Activated CD8-positive, alpha-beta T cell treated with anti-CD3 and anti-CD28 coated beads, Interleukin-2, amount 10 ng/mL, durations not matched to agents 7 days and 5 days (primary cell): ENCODE measurements around the gene FAM50B. TPM values are rescaled to one million over a fixed set of nuclear protein-coding genes. Genes with fewer than 3 reads are reported as not detected.
A peak's percentile ranks its signal among the peaks of the same experiment; 100 is the strongest.

Experiments used
- ATAC-seq: fragments of 150-1000 bp; cut with Tn5 transposase; one replicate; pipeline ENCODE4 v1.10.0; 2021; ENCODE audit warnings: moderate library complexity
- CTCF ChIA-PET: fragments of 350-600 bp; sonication (Branson Sonifier 250); formaldehyde crosslinking; loops from one replicate; lab custom pipeline; 2021; ENCODE audit warnings: antibody characterized with exemption; lab: Charles Lee
- POLR2A ChIA-PET: fragments of 350-600 bp; sonication (Branson Sonifier 250); formaldehyde crosslinking; loops from one replicate; lab custom pipeline; 2021; ENCODE audit warnings: antibody characterized with exemption; lab: Charles Lee
- DNase-seq: peaks from one replicate; pipeline ENCODE4 v3.0.0-alpha.2; 2020
- H3K27ac Mint-ChIP-seq: one replicate; pipeline ENCODE4 v1.8.0; 2021; ENCODE audit warnings: mild to moderate bottlenecking, mixed read lengths
- H3K27me3 Mint-ChIP-seq: one replicate; pipeline ENCODE4 v1.8.0; 2021; ENCODE audit warnings: low read depth, mixed read lengths
- H3K36me3 Mint-ChIP-seq: one replicate; pipeline ENCODE4 v1.8.0; 2021; ENCODE audit warnings: low read depth, mixed read lengths
- H3K4me1 Mint-ChIP-seq: one replicate; pipeline ENCODE4 v1.8.0; 2021; ENCODE audit warnings: low read depth, mixed read lengths
- H3K4me3 Mint-ChIP-seq: one replicate; pipeline ENCODE4 v1.8.0; 2021; ENCODE audit warnings: mild to moderate bottlenecking, mixed read lengths
- H3K9me3 Mint-ChIP-seq: one replicate; pipeline ENCODE4 v1.8.0; 2022; ENCODE audit warnings: mixed read lengths; ENCODE audit not compliant: insufficient read depth
- total RNA-seq, 2 experiments: library from RNA; stranded (reverse); gene quantifications; one replicate each; pipeline ENCODE4 v1.2.3, GENCODE V29; 2021

FAM50B gene
- 1 to 10 TPM; 7.6 to 8.6 TPM for total RNA-seq

- ATAC-seq (peak; percentile 98), DNase-seq (peak; percentile 94)
- Mint-ChIP-seq H3K36me3 (peaks cover 3% of the 10 kb centered on the region), H3K4me3 (peak within 1 kb of the TSS; percentile 71), H3K9me3 (no peaks in the 10 kb centered on the region), H3K27ac (peak within 1 kb of the TSS; percentile 78), H3K4me1 (peaks cover 17% of the 10 kb centered on the region), H3K27me3 (no peaks in the 10 kb centered on the region)
- CTCF ChIA-PET: interaction anchor here (0.6 to 5.7 kb wide), 46 partner anchors 8 to 361 kb away, joined by 3 to 42 read pairs (median 4); a partner anchor contains a TSS
- POLR2A ChIA-PET: interaction anchor here (0.6 to 0.7 kb wide), 3 partner anchors 103 to 1057 kb away, joined by 3 to 6 read pairs (median 4); no protein-coding TSS in a partner anchor
Observed at GRCh38 chr6:3848925-3849605, at the start of gene FAM50B. TSS of gene FAM50B (plus strand) at chr6:3849373. CDS start at chr6:3849812, 439 bp downstream.

GRCh38 chr6:3799719-3800118, 49.5 kb upstream of the FAM50B start:
- no peaks in the 10 kb centered on the region for H3K9me3 Mint-ChIP-seq
- no peaks in the 10 kb centered on the region for H3K4me1 Mint-ChIP-seq
- H3K27ac Mint-ChIP-seq: no peak overlapping the region
- ChIA-PET POLR2A (no interaction called here), CTCF (no interaction called here)
- no peaks in the 10 kb centered on the region for H3K36me3 Mint-ChIP-seq
- H3K4me3 Mint-ChIP-seq: no peak overlapping the region
- peaks cover 2% of the 10 kb centered on the region for H3K27me3 Mint-ChIP-seq
- DNase-seq: no peak
- no peak for ATAC-seq

- ChIA-PET CTCF (no interaction called here), POLR2A (interaction anchor here (0.7 kb wide), 1 partner anchor 355 kb away, joined by 6 read pairs; no protein-coding TSS in a partner anchor)
- Mint-ChIP-seq H3K4me1 (no peaks in the 10 kb centered on the region), H3K27ac (no peak overlapping the region), H3K27me3 (peaks cover 2% of the 10 kb centered on the region), H3K9me3 (no peaks in the 10 kb centered on the region), H3K36me3 (no peaks in the 10 kb centered on the region), H3K4me3 (no peak overlapping the region)
- no peak for ATAC-seq
- no peak for DNase-seq
Observed at GRCh38 chr6:3800850-3801591, 48.2 kb upstream of the FAM50B start.

GRCh38 chr6:3801960-3802359, 47.2 kb upstream of the FAM50B start:
- no peak for DNase-seq
- no peak for ATAC-seq
- peaks cover 2% of the 10 kb centered on the region for H3K27me3 Mint-ChIP-seq
- H3K9me3 Mint-ChIP-seq: no peaks in the 10 kb centered on the region
- POLR2A ChIA-PET: no interaction called here
- no peak overlapping the region for H3K27ac Mint-ChIP-seq
- no peaks in the 10 kb centered on the region for H3K36me3 Mint-ChIP-seq
- no peak overlapping the region for H3K4me3 Mint-ChIP-seq
- no peaks in the 10 kb centered on the region for H3K4me1 Mint-ChIP-seq
- CTCF ChIA-PET: no interaction called here

GRCh38 chr6:3803627-3804468, 45.3 kb upstream of the FAM50B start:
- POLR2A ChIA-PET: no interaction called here
- no peaks in the 10 kb centered on the region for H3K4me1 Mint-ChIP-seq
- DNase-seq (no peak), ATAC-seq (no peak)
- no peak overlapping the region for H3K4me3 Mint-ChIP-seq
- H3K36me3 Mint-ChIP-seq: no peaks in the 10 kb centered on the region
- peaks cover 2% of the 10 kb centered on the region for H3K27me3 Mint-ChIP-seq
- no peak overlapping the region for H3K27ac Mint-ChIP-seq
- CTCF ChIA-PET: no interaction called here
- no peaks in the 10 kb centered on the region for H3K9me3 Mint-ChIP-seq

GRCh38 chr6:3804964-3805363, 44.2 kb upstream of the FAM50B start:
- ATAC-seq: no peak
- CTCF ChIA-PET: no interaction called here
- Mint-ChIP-seq H3K4me3 (no peak overlapping the region), H3K4me1 (no peaks in the 10 kb centered on the region), H3K36me3 (no peaks in the 10 kb centered on the region), H3K9me3 (no peaks in the 10 kb centered on the region), H3K27me3 (peaks cover 2% of the 10 kb centered on the region), H3K27ac (no peak overlapping the region)
- POLR2A ChIA-PET: no interaction called here
- DNase-seq: no peak

- Mint-ChIP-seq H3K4me3 (no peak overlapping the region), H3K27me3 (peaks cover 2% of the 10 kb centered on the region), H3K27ac (no peak overlapping the region), H3K36me3 (no peaks in the 10 kb centered on the region), H3K9me3 (no peaks in the 10 kb centered on the region), H3K4me1 (no peaks in the 10 kb centered on the region)
- ChIA-PET CTCF (no interaction called here), POLR2A (no interaction called here)
- DNase-seq (no peak), ATAC-seq (no peak)
Observed at GRCh38 chr6:3805448-3806123, 43.6 kb upstream of the FAM50B start.

GRCh38 chr6:3806169-3806922, 42.8 kb upstream of the FAM50B start:
- Mint-ChIP-seq H3K4me3 (no peak overlapping the region), H3K9me3 (no peaks in the 10 kb centered on the region)
- POLR2A ChIA-PET: no interaction called here

GRCh38 chr6:3808199-3808598, 41.0 kb upstream of the FAM50B start:
- Mint-ChIP-seq H3K9me3 (no peaks in the 10 kb centered on the region), H3K36me3 (no peaks in the 10 kb centered on the region), H3K27me3 (no peaks in the 10 kb centered on the region), H3K4me3 (no peak overlapping the region), H3K27ac (no peak overlapping the region), H3K4me1 (no peaks in the 10 kb centered on the region)
- ATAC-seq (no peak), DNase-seq (no peak)
- ChIA-PET POLR2A (no interaction called here), CTCF (no interaction called here)

More at GRCh38 chr6:3806169-3806922, 42.8 kb upstream of the FAM50B start:
- Mint-ChIP-seq H3K27ac (no peak overlapping the region), H3K27me3 (no peaks in the 10 kb centered on the region), H3K36me3 (no peaks in the 10 kb centered on the region), H3K4me1 (no peaks in the 10 kb centered on the region)
- DNase-seq (no peak), ATAC-seq (no peak)
- CTCF ChIA-PET: no interaction called here

GRCh38 chr6:3808759-3809514, 40.2 kb upstream of the FAM50B start:
- DNase-seq (no peak), ATAC-seq (no peak)
- ChIA-PET POLR2A (no interaction called here), CTCF (no interaction called here)
- H3K9me3 Mint-ChIP-seq: no peaks in the 10 kb centered on the region
- no peak overlapping the region for H3K4me3 Mint-ChIP-seq
- no peaks in the 10 kb centered on the region for H3K27me3 Mint-ChIP-seq
- no peak overlapping the region for H3K27ac Mint-ChIP-seq
- no peaks in the 10 kb centered on the region for H3K36me3 Mint-ChIP-seq
- no peaks in the 10 kb centered on the region for H3K4me1 Mint-ChIP-seq
